Measurements from ENCODE around the gene HOXA9. TPM values are rescaled to one million over a fixed set of nuclear protein-coding genes. Genes with fewer than 3 reads are reported as not detected.

Gene HOXA9
- total RNA-seq, 1 donor from 2014 or later = 14.5 TPM

GRCh38 chr7:27159266-27160144, 5.8 kb downstream of the HOXA9 start:
- peaks cover 7% of the 10 kb centered on the region for H3K36me3 Mint-ChIP-seq
- peak overlapping the region; percentile 66 for H3K4me3 Mint-ChIP-seq
- DNase-seq (ENCODE audit: low spot score in 2 of 2, unreplicated experiment in 2 of 2) = no peak

DNA sequence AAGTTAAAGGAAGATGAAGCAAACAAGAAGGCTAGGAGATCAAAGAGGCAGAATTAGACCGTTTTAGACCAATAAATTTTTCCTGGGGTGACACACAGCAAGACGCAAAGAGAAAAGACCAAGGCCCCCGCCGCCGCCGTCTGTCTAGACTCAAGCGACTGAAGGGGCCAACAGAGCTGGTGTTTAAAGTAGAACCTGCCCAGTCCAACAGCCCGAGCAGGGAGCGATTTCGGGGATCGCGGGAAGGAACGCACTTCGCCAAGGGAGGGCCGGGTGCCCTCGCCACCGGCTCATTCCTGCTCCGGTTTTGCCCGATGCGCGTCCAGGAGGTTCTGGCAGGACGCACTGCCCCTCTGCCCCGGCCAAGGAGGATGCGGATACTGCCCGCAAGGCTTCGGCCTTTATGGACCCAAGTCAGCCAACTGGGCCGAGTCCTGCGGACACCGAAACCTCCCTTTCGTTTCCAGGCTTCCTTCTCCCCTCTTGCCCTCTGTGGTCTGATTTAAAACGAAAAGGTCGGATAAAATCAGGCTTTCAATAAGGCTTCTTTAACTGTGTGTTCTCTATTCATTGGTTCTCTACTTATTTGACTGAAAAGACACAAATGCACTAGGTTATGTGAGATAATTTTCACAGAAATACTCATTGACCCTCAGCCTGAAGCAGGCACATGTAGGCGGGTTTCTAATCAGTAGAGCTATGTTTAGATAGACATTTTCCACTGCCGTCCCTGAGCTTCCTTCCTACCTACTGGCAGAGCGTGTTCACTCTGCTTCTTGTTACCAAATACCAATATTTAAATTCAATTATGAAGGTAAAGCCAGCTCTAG, 6.7 kb downstream of the HOXA9 start:
- DNase-seq (ENCODE audit: low spot score in 2 of 2, unreplicated experiment in 2 of 2) = no peak
- H3K27ac Mint-ChIP-seq = peak overlapping the region; percentile 87
- H3K27me3 Mint-ChIP-seq (ENCODE audit: low read depth) = peaks cover 84% of the 10 kb centered on the region
- H3K9me3 Mint-ChIP-seq = no peaks in the 10 kb centered on the region
- H3K4me3 Mint-ChIP-seq = peak overlapping the region; percentile 33
- peaks cover 9% of the 10 kb centered on the region for H3K36me3 Mint-ChIP-seq
- peaks cover 58% of the 10 kb centered on the region for H3K4me1 Mint-ChIP-seq
- TF ChIP-seq, protein P1, sequence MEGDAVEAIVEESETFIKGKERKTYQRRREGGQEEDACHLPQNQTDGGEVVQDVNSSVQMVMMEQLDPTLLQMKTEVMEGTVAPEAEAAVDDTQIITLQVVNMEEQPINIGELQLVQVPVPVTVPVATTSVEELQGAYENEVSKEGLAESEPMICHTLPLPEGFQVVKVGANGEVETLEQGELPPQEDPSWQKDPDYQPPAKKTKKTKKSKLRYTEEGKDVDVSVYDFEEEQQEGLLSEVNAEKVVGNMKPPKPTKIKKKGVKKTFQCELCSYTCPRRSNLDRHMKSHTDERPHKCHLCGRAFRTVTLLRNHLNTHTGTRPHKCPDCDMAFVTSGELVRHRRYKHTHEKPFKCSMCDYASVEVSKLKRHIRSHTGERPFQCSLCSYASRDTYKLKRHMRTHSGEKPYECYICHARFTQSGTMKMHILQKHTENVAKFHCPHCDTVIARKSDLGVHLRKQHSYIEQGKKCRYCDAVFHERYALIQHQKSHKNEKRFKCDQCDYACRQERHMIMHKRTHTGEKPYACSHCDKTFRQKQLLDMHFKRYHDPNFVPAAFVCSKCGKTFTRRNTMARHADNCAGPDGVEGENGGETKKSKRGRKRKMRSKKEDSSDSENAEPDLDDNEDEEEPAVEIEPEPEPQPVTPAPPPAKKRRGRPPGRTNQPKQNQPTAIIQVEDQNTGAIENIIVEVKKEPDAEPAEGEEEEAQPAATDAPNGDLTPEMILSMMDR (IDR thresholded peaks at IDR 0.05; ENCODE audit: unreplicated experiment) = no peak

More at GRCh38 chr7:27159266-27160144, 5.8 kb downstream of the HOXA9 start:
- TF ChIP-seq, protein P1 (IDR thresholded peaks at IDR 0.05; ENCODE audit: unreplicated experiment) = no peak
- Mint-ChIP-seq H3K27ac (peak overlapping the region; percentile 87), H3K27me3 (ENCODE audit: low read depth) (peaks cover 84% of the 10 kb centered on the region), H3K4me1 (peaks cover 55% of the 10 kb centered on the region), H3K9me3 (no peaks in the 10 kb centered on the region)

DNA sequence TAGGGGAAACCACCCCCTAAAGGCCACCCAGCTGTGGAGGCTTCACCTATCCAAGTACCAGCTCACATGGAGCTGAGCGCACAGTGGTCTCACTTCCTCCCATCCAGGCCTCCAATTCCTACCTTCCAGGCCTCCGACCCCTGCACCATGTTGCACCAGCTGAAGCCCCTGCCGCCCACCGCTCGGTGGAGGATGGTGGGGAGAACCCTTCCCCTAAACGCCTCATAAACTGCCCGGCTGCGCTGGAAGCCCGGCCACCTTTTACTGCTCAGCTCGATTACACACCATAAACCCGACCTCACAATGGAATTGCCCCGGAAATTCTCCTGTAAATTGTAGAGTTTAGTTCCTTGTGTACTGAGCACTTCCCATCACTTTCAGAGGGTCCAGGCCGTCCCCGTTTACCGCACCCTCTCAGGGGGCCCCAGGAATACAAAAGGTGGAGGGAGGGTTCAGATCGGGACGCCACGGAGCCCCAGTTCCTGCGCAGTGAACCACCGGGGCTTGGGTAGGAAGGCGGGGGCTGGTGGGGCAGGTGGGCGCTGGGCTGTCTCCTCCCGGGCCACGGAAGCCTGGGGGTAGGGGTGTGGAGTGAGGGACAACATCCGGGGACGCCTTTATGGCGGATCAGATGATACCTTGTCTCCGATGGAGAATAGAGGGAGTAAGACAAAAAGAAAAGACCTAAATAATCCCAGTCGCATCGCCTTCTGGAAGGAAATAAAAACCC, 7.5 kb downstream of the HOXA9 start:
- Mint-ChIP-seq H3K4me3 (peak overlapping the region; percentile 70), H3K27me3 (ENCODE audit: low read depth) (peaks cover 83% of the 10 kb centered on the region), H3K4me1 (peaks cover 62% of the 10 kb centered on the region), H3K36me3 (peaks cover 10% of the 10 kb centered on the region), H3K27ac (peak overlapping the region; percentile 87), H3K9me3 (no peaks in the 10 kb centered on the region)
- TF ChIP-seq, protein P1 (IDR thresholded peaks at IDR 0.05; ENCODE audit: unreplicated experiment) = no peak
- no peak for DNase-seq (ENCODE audit: low spot score in 2 of 2, unreplicated experiment in 2 of 2)

GRCh38 chr7:27156916-27157701, 8.2 kb downstream of the HOXA9 start:
- Mint-ChIP-seq H3K9me3 (no peaks in the 10 kb centered on the region), H3K4me1 (peaks cover 61% of the 10 kb centered on the region), H3K27me3 (ENCODE audit: low read depth) (peaks cover 80% of the 10 kb centered on the region), H3K4me3 (peak overlapping the region; percentile 70), H3K36me3 (peaks cover 10% of the 10 kb centered on the region), H3K27ac (peak overlapping the region; percentile 81)
- TF ChIP-seq, protein P1 (IDR thresholded peaks at IDR 0.05; ENCODE audit: unreplicated experiment) = no peak
- peak in 1 of 2 experiments; percentile 43 for DNase-seq (ENCODE audit: low spot score in 2 of 2, unreplicated experiment in 2 of 2)
